ENCODE measurements around the gene MYOF. TPM values are rescaled to one million over a fixed set of nuclear protein-coding genes. Genes with fewer than 3 reads are reported as not detected.
A peak's percentile ranks its signal among the peaks of the same experiment; 100 is the strongest.

The MYOF gene
- polyA plus RNA-seq, 4 donors = 28.4 to 33.5 (median 32.9) TPM

GRCh38 chr10:93404048-93404354 lies 78.1 kb downstream of the MYOF start:
- DNase-seq (ENCODE audit: low read depth in 4 of 4, low spot score in 2 of 4) = no peak

GRCh38 chr10:93403152-93404047 lies 78.7 kb downstream of the MYOF start:
- no peak for DNase-seq (ENCODE audit: low read depth in 4 of 4, low spot score in 2 of 4)

- no peak for DNase-seq (ENCODE audit: low read depth in 4 of 4, low spot score in 2 of 4)
Measured at GRCh38 chr10:93402192-93402591, 79.9 kb downstream of the MYOF start.

- no peak for DNase-seq (ENCODE audit: low read depth in 4 of 4, low spot score in 2 of 4)
Measured at GRCh38 chr10:93398528-93398927, 83.6 kb downstream of the MYOF start.

- no peak for DNase-seq (ENCODE audit: low read depth in 4 of 4, low spot score in 2 of 4)
Measured at GRCh38 chr10:93397020-93397419, 85.1 kb downstream of the MYOF start.

- no peak for DNase-seq (ENCODE audit: low read depth in 4 of 4, low spot score in 2 of 4)
Measured at GRCh38 chr10:93393211-93393610, 88.9 kb downstream of the MYOF start.

- no peak for DNase-seq (ENCODE audit: low read depth in 4 of 4, low spot score in 2 of 4)
Measured at GRCh38 chr10:93392121-93392520, 90.0 kb downstream of the MYOF start.

GRCh38 chr10:93390306-93391090 lies 91.6 kb downstream of the MYOF start:
- no peak for DNase-seq (ENCODE audit: low read depth in 4 of 4, low spot score in 2 of 4)

- no peak for DNase-seq (ENCODE audit: low read depth in 4 of 4, low spot score in 2 of 4)
Measured at GRCh38 chr10:93386631-93387369, 95.3 kb downstream of the MYOF start.

- DNase-seq (ENCODE audit: low read depth in 4 of 4, low spot score in 2 of 4) = no peak
Measured at GRCh38 chr10:93385345-93385744, 96.8 kb downstream of the MYOF start.

- no peak for DNase-seq (ENCODE audit: low read depth in 4 of 4, low spot score in 2 of 4)
Measured at GRCh38 chr10:93384006-93384405, 98.1 kb downstream of the MYOF start.

- no peak for DNase-seq (ENCODE audit: low read depth in 4 of 4, low spot score in 2 of 4)
Measured at GRCh38 chr10:93383562-93383981, 98.6 kb downstream of the MYOF start.

GRCh38 chr10:93379731-93380575 lies 102.2 kb downstream of the MYOF start:
- DNase-seq (ENCODE audit: low read depth in 4 of 4, low spot score in 2 of 4) = no peak

GRCh38 chr10:93378997-93379730 lies 103.0 kb downstream of the MYOF start:
- no peak for DNase-seq (ENCODE audit: low read depth in 4 of 4, low spot score in 2 of 4)

GRCh38 chr10:93378039-93378438 lies 104.1 kb downstream of the MYOF start:
- no peak for DNase-seq (ENCODE audit: low read depth in 4 of 4, low spot score in 2 of 4)

- DNase-seq (ENCODE audit: low read depth in 4 of 4, low spot score in 2 of 4) = peak; percentile 64 to 75 (median 72)
Measured at GRCh38 chr10:93376372-93377293, 105.5 kb downstream of the MYOF start.

- no peak for DNase-seq (ENCODE audit: low read depth in 4 of 4, low spot score in 2 of 4)
Measured at GRCh38 chr10:93370961-93371360, 111.2 kb downstream of the MYOF start.

GRCh38 chr10:93369588-93370164 lies 112.5 kb downstream of the MYOF start:
- DNase-seq (ENCODE audit: low read depth in 4 of 4, low spot score in 2 of 4) = no peak

Data from left renal cortex interstitium (tissue), 4 donors.